Esophagus muscularis mucosa (tissue), 4 donors: Measurements from ENCODE around the gene PRKCE. TPM values are rescaled to one million over a fixed set of nuclear protein-coding genes. Genes with fewer than 3 reads are reported as not detected.

Source experiments
- DNase-seq: peaks from one replicate; pipeline ENCODE4 v3.0.0-alpha.2; 2017; ENCODE audit errors: extremely low spot score
- H3K27ac ChIP-seq, 4 donors: fragments of 200-600 bp; sonication (generic); replicated peaks in 1 of 4; 1 replicate in 3 of 4; 2 replicates in 1 of 4; pipeline ENCODE4 v1.5.1; 2016 to 2019; ENCODE audit warnings: mild to moderate bottlenecking in 1 of 4
- H3K27me3 ChIP-seq, 4 donors: fragments of 200-600 bp; sonication (generic); one replicate each; pipeline versions ENCODE4 v1.5.1 to v1.6.0; 2016 to 2019
- H3K36me3 ChIP-seq, 4 donors: fragments of 200-600 bp; sonication (generic); one replicate each; pipeline ENCODE4 v1.5.1; 2016 to 2019
- H3K4me1 ChIP-seq, 4 donors: fragments of 200-600 bp; sonication (generic); one replicate each; pipeline ENCODE4 v1.5.1; 2016 to 2019
- H3K4me3 ChIP-seq, 4 donors: fragments of 200-600 bp; sonication (generic); 1 replicate in 2 of 4; 2 replicates in 2 of 4; pipeline ENCODE4 v1.5.1; 2016 to 2019; ENCODE audit warnings: mild to moderate bottlenecking in 4 of 4, moderate library complexity in 1 of 4
- H3K9me3 ChIP-seq, 4 donors: fragments of 200-600 bp; sonication (generic); 1 replicate in 3 of 4; 2 replicates in 1 of 4; pipeline ENCODE4 v1.5.1; 2016 to 2019
- CTCF ChIP-seq, 3 experiments: fragments of 200-600 bp in 2 of 3; fragments of 450-650 bp in 1 of 3; sonication (generic) in 2 of 3; IDR thresholded peaks; one replicate each; pipeline ENCODE4 v1.5.1; 2017 to 2019; ENCODE audit warnings: antibody characterized with exemption in 3 of 3, mild to moderate bottlenecking in 2 of 3, moderate library complexity in 1 of 3
- EP300 ChIP-seq: sonication (generic); formaldehyde crosslinking; IDR thresholded peaks from one replicate; pipeline ENCODE4 v1.6.1; 2017; ENCODE audit warnings: antibody characterized with exemption
- POLR2A ChIP-seq: fragments of 450-650 bp; IDR thresholded peaks from one replicate; pipeline ENCODE4 v1.6.1; 2017; ENCODE audit warnings: antibody characterized with exemption, moderate library complexity, mild to moderate bottlenecking, low read depth
- POLR2AphosphoS5 ChIP-seq, 2 donors: sonication (generic); formaldehyde crosslinking; IDR thresholded peaks; one replicate each; pipeline ENCODE4 v1.6.1; 2017; ENCODE audit warnings: antibody characterized with exemption in 2 of 2
- WGBS: methylation state at CpG from one replicate; pipeline ENCODE4 v1.1.5; 2018; 5-methylcytosine and 5-hydroxymethylcytosine counted together
- intact Hi-C: fragments of 100-400 bp; cut with DNase I; formaldehyde crosslinking; loops from one replicate; pipeline ENCODE4 v1.15.1; 2023
- total RNA-seq, 4 donors: library from RNA; depleted of rRNA; stranded (reverse); fragments of >200 nt; gene quantifications; one replicate each; pipeline versions ENCODE4 v1.1.0 to v1.2.1, GENCODE V29; 2016

The PRKCE gene
- total RNA-seq, 4 donors from 2014 or later: 11.6 to 21.1 (median 13.0) TPM

GRCh38 chr2:45653122-45653913 lies 1.8 kb downstream of the PRKCE start:
- peaks cover 28 to 69% (median 58%) of the 10 kb centered on the region in 4 donors for H3K4me1 ChIP-seq
- intact Hi-C loops: no loop called here
- H3K4me3 ChIP-seq: peak overlapping the region; percentile 89 to 99 (median 94)
- WGBS: 63% methylated on average over 5 of the region's 5 CpGs
- H3K9me3 ChIP-seq: no peaks in the 10 kb centered on the region
- peak overlapping the region in 2 of 4 donors; percentile 100 for H3K27ac ChIP-seq
- no peaks in the 10 kb centered on the region for H3K36me3 ChIP-seq
- DNase-seq: no peak
- H3K27me3 ChIP-seq: no peaks in the 10 kb centered on the region
- TF ChIP-seq CTCF (IDR thresholded peaks at IDR 0.05) (no peak), POLR2AphosphoS5 (IDR thresholded peaks at IDR 0.05) (no peak), POLR2A (no peak), EP300 (no peak)

- intact Hi-C loops: no loop called here
- 100% methylated on average over 3 of the region's 3 CpGs for WGBS
Observed at GRCh38 chr2:45654250-45654649, 2.8 kb downstream of the PRKCE start.

GRCh38 chr2:45661828-45662227 lies 10.4 kb downstream of the PRKCE start:
- TF ChIP-seq EP300 (no peak), POLR2AphosphoS5 (IDR thresholded peaks at IDR 0.05) (no peak)
- Histone ChIP-seq H3K36me3 (no peaks in the 10 kb centered on the region), H3K4me1 (peaks cover 0 to 37% (median 24%) of the 10 kb centered on the region in 4 donors), H3K9me3 (no peaks in the 10 kb centered on the region), H3K27ac (no peak overlapping the region), H3K27me3 (no peaks in the 10 kb centered on the region), H3K4me3 (no peak overlapping the region)
- intact Hi-C loops: no loop called here
- DNase-seq: no peak
- 68% methylated on average over 2 of the region's 2 CpGs for WGBS

More at GRCh38 chr2:45654250-45654649, 2.8 kb downstream of the PRKCE start:
- TF ChIP-seq POLR2A (no peak), CTCF (IDR thresholded peaks at IDR 0.05) (no peak), POLR2AphosphoS5 (IDR thresholded peaks at IDR 0.05) (no peak), EP300 (no peak)
- no peak for DNase-seq
- Histone ChIP-seq H3K4me1 (peaks cover 20 to 59% (median 49%) of the 10 kb centered on the region in 4 donors), H3K4me3 (no peak overlapping the region), H3K36me3 (no peaks in the 10 kb centered on the region), H3K27ac (no peak overlapping the region), H3K9me3 (no peaks in the 10 kb centered on the region), H3K27me3 (no peaks in the 10 kb centered on the region)

GRCh38 chr2:45664635-45665261 lies 13.3 kb downstream of the PRKCE start:
- intact Hi-C loops: no loop called here
- Histone ChIP-seq H3K36me3 (no peaks in the 10 kb centered on the region), H3K9me3 (no peaks in the 10 kb centered on the region), H3K27ac (no peak overlapping the region), H3K4me3 (no peak overlapping the region), H3K27me3 (no peaks in the 10 kb centered on the region), H3K4me1 (peaks cover 10 to 37% (median 21%) of the 10 kb centered on the region in 4 donors)
- WGBS: 66% methylated on average over 2 of the region's 2 CpGs
- no peak for TF ChIP-seq POLR2AphosphoS5 (IDR thresholded peaks at IDR 0.05)
- TF ChIP-seq CTCF (IDR thresholded peaks at IDR 0.05): no peak
- no peak for TF ChIP-seq POLR2A
- no peak for TF ChIP-seq EP300
- DNase-seq: no peak

GRCh38 chr2:45668509-45668908 lies 17.0 kb downstream of the PRKCE start:
- Histone ChIP-seq H3K27ac (no peak overlapping the region), H3K4me3 (no peak overlapping the region), H3K4me1 (peaks cover 8 to 29% (median 15%) of the 10 kb centered on the region in 4 donors), H3K36me3 (no peaks in the 10 kb centered on the region), H3K27me3 (no peaks in the 10 kb centered on the region), H3K9me3 (no peaks in the 10 kb centered on the region)
- no peak for TF ChIP-seq CTCF (IDR thresholded peaks at IDR 0.05)
- no peak for TF ChIP-seq POLR2A
- no peak for TF ChIP-seq EP300
- no peak for TF ChIP-seq POLR2AphosphoS5 (IDR thresholded peaks at IDR 0.05)
- WGBS: 80% methylated on average over 7 of the region's 7 CpGs
- intact Hi-C loops: no loop called here
- no peak for DNase-seq
